ENCODE results near the gene PADI3.

PADI3 gene

GRCh38 chr1:17293681-17294425 lies 45.0 kb downstream of the PADI3 start:
- no peak overlapping the region for H3K4me3 ChIP-seq (ENCODE audit: low read length)

GRCh38 chr1:17295292-17295691 lies 46.4 kb downstream of the PADI3 start:
- DNase-seq (ENCODE audit: low read depth): no peak
- H3K27me3 ChIP-seq (replicated peaks; ENCODE audit: control insufficient read depth, insufficient read depth, low read length): peaks cover 56% of the 10 kb centered on the region
- H3K9me3 ChIP-seq (ENCODE audit: control insufficient read depth, low read length): peaks cover 24% of the 10 kb centered on the region
- H3K4me1 ChIP-seq (ENCODE audit: control insufficient read depth, insufficient read depth, low read length): no peaks in the 10 kb centered on the region
- no peak overlapping the region for H3K9ac ChIP-seq (ENCODE audit: low read length)
- no peaks in the 10 kb centered on the region for H3K36me3 ChIP-seq (ENCODE audit: control insufficient read depth, insufficient read depth, low read length, severe bottlenecking)
- no peak overlapping the region for H3K4me3 ChIP-seq (ENCODE audit: low read length)

More at GRCh38 chr1:17293681-17294425, 45.0 kb downstream of the PADI3 start:
- DNase-seq (ENCODE audit: low read depth): no peak
- peaks cover 63% of the 10 kb centered on the region for H3K27me3 ChIP-seq (replicated peaks; ENCODE audit: control insufficient read depth, insufficient read depth, low read length)
- H3K4me1 ChIP-seq (ENCODE audit: control insufficient read depth, insufficient read depth, low read length): no peaks in the 10 kb centered on the region
- no peak overlapping the region for H3K9ac ChIP-seq (ENCODE audit: low read length)
- H3K36me3 ChIP-seq (ENCODE audit: control insufficient read depth, insufficient read depth, low read length, severe bottlenecking): no peaks in the 10 kb centered on the region
- peaks cover 15% of the 10 kb centered on the region for H3K9me3 ChIP-seq (ENCODE audit: control insufficient read depth, low read length)

- H3K9me3 ChIP-seq (ENCODE audit: control insufficient read depth, low read length): peaks cover 29% of the 10 kb centered on the region
- no peak overlapping the region for H3K9ac ChIP-seq (ENCODE audit: low read length)
- H3K4me3 ChIP-seq (ENCODE audit: low read length): no peak overlapping the region
- H3K36me3 ChIP-seq (ENCODE audit: control insufficient read depth, insufficient read depth, low read length, severe bottlenecking): no peaks in the 10 kb centered on the region
- peaks cover 49% of the 10 kb centered on the region for H3K27me3 ChIP-seq (replicated peaks; ENCODE audit: control insufficient read depth, insufficient read depth, low read length)
- no peaks in the 10 kb centered on the region for H3K4me1 ChIP-seq (ENCODE audit: control insufficient read depth, insufficient read depth, low read length)
- DNase-seq (ENCODE audit: low read depth): no peak
Measured at GRCh38 chr1:17296086-17296485, 47.2 kb downstream of the PADI3 start.

- Histone ChIP-seq H3K27me3 (replicated peaks; ENCODE audit: control insufficient read depth, insufficient read depth, low read length) (peaks cover 40% of the 10 kb centered on the region), H3K4me1 (ENCODE audit: control insufficient read depth, insufficient read depth, low read length) (no peaks in the 10 kb centered on the region), H3K4me3 (ENCODE audit: low read length) (no peak overlapping the region), H3K36me3 (ENCODE audit: control insufficient read depth, insufficient read depth, low read length, severe bottlenecking) (no peaks in the 10 kb centered on the region), H3K9ac (ENCODE audit: low read length) (no peak overlapping the region), H3K9me3 (ENCODE audit: control insufficient read depth, low read length) (peaks cover 46% of the 10 kb centered on the region)
- no peak for DNase-seq (ENCODE audit: low read depth)
Measured at GRCh38 chr1:17297991-17298390, 49.1 kb downstream of the PADI3 start.

GRCh38 chr1:17301767-17302166 lies 52.9 kb downstream of the PADI3 start:
- DNase-seq (ENCODE audit: low read depth): no peak

GRCh38 chr1:17304151-17304825 lies 55.4 kb downstream of the PADI3 start:
- peak; percentile 46 for DNase-seq (ENCODE audit: low read depth)
- H3K9ac ChIP-seq (ENCODE audit: low read length): peak overlapping the region; percentile 38
- peaks cover 8% of the 10 kb centered on the region for H3K4me1 ChIP-seq (ENCODE audit: control insufficient read depth, insufficient read depth, low read length)
- H3K9me3 ChIP-seq (ENCODE audit: control insufficient read depth, low read length): peaks cover 31% of the 10 kb centered on the region
- H3K36me3 ChIP-seq (ENCODE audit: control insufficient read depth, insufficient read depth, low read length, severe bottlenecking): no peaks in the 10 kb centered on the region
- H3K27me3 ChIP-seq (replicated peaks; ENCODE audit: control insufficient read depth, insufficient read depth, low read length): peaks cover 31% of the 10 kb centered on the region
- H3K4me3 ChIP-seq (ENCODE audit: low read length): no peak overlapping the region

More at GRCh38 chr1:17301767-17302166, 52.9 kb downstream of the PADI3 start:
- Histone ChIP-seq H3K9ac (ENCODE audit: low read length) (no peak overlapping the region), H3K4me1 (ENCODE audit: control insufficient read depth, insufficient read depth, low read length) (peaks cover 8% of the 10 kb centered on the region), H3K4me3 (ENCODE audit: low read length) (no peak overlapping the region), H3K9me3 (ENCODE audit: control insufficient read depth, low read length) (peaks cover 47% of the 10 kb centered on the region), H3K27me3 (replicated peaks; ENCODE audit: control insufficient read depth, insufficient read depth, low read length) (peaks cover 19% of the 10 kb centered on the region), H3K36me3 (ENCODE audit: control insufficient read depth, insufficient read depth, low read length, severe bottlenecking) (no peaks in the 10 kb centered on the region)

- no peak overlapping the region for H3K4me3 ChIP-seq (ENCODE audit: low read length)
- H3K9ac ChIP-seq (ENCODE audit: low read length): peak overlapping the region; percentile 38
- DNase-seq (ENCODE audit: low read depth): no peak
- H3K27me3 ChIP-seq (replicated peaks; ENCODE audit: control insufficient read depth, insufficient read depth, low read length): peaks cover 36% of the 10 kb centered on the region
- H3K9me3 ChIP-seq (ENCODE audit: control insufficient read depth, low read length): peaks cover 26% of the 10 kb centered on the region
- no peaks in the 10 kb centered on the region for H3K36me3 ChIP-seq (ENCODE audit: control insufficient read depth, insufficient read depth, low read length, severe bottlenecking)
- H3K4me1 ChIP-seq (ENCODE audit: control insufficient read depth, insufficient read depth, low read length): peaks cover 8% of the 10 kb centered on the region
Measured at GRCh38 chr1:17304826-17305175, 55.9 kb downstream of the PADI3 start.

GRCh38 chr1:17305576-17306095 lies 56.7 kb downstream of the PADI3 start:
- H3K9me3 ChIP-seq (ENCODE audit: control insufficient read depth, low read length): peaks cover 26% of the 10 kb centered on the region
- no peaks in the 10 kb centered on the region for H3K36me3 ChIP-seq (ENCODE audit: control insufficient read depth, insufficient read depth, low read length, severe bottlenecking)
- no peak overlapping the region for H3K9ac ChIP-seq (ENCODE audit: low read length)
- peaks cover 44% of the 10 kb centered on the region for H3K27me3 ChIP-seq (replicated peaks; ENCODE audit: control insufficient read depth, insufficient read depth, low read length)
- peaks cover 8% of the 10 kb centered on the region for H3K4me1 ChIP-seq (ENCODE audit: control insufficient read depth, insufficient read depth, low read length)
- no peak overlapping the region for H3K4me3 ChIP-seq (ENCODE audit: low read length)
- no peak for DNase-seq (ENCODE audit: low read depth)

GRCh38 chr1:17306407-17306806 lies 57.5 kb downstream of the PADI3 start:
- H3K4me3 ChIP-seq (ENCODE audit: low read length): no peak overlapping the region
- peaks cover 20% of the 10 kb centered on the region for H3K9me3 ChIP-seq (ENCODE audit: control insufficient read depth, low read length)
- no peaks in the 10 kb centered on the region for H3K36me3 ChIP-seq (ENCODE audit: control insufficient read depth, insufficient read depth, low read length, severe bottlenecking)
- DNase-seq (ENCODE audit: low read depth): no peak
- peaks cover 8% of the 10 kb centered on the region for H3K4me1 ChIP-seq (ENCODE audit: control insufficient read depth, insufficient read depth, low read length)
- peaks cover 44% of the 10 kb centered on the region for H3K27me3 ChIP-seq (replicated peaks; ENCODE audit: control insufficient read depth, insufficient read depth, low read length)
- H3K9ac ChIP-seq (ENCODE audit: low read length): no peak overlapping the region

GRCh38 chr1:17306921-17307320 lies 58.0 kb downstream of the PADI3 start:
- Histone ChIP-seq H3K4me1 (ENCODE audit: control insufficient read depth, insufficient read depth, low read length) (peaks cover 8% of the 10 kb centered on the region), H3K9ac (ENCODE audit: low read length) (no peak overlapping the region), H3K27me3 (replicated peaks; ENCODE audit: control insufficient read depth, insufficient read depth, low read length) (peaks cover 46% of the 10 kb centered on the region), H3K4me3 (ENCODE audit: low read length) (no peak overlapping the region), H3K36me3 (ENCODE audit: control insufficient read depth, insufficient read depth, low read length, severe bottlenecking) (no peaks in the 10 kb centered on the region), H3K9me3 (ENCODE audit: control insufficient read depth, low read length) (peaks cover 15% of the 10 kb centered on the region)
- DNase-seq (ENCODE audit: low read depth): no peak

GRCh38 chr1:17307329-17307728 lies 58.4 kb downstream of the PADI3 start:
- Histone ChIP-seq H3K9me3 (ENCODE audit: control insufficient read depth, low read length) (peaks cover 11% of the 10 kb centered on the region), H3K9ac (ENCODE audit: low read length) (no peak overlapping the region), H3K36me3 (ENCODE audit: control insufficient read depth, insufficient read depth, low read length, severe bottlenecking) (no peaks in the 10 kb centered on the region), H3K4me3 (ENCODE audit: low read length) (no peak overlapping the region), H3K4me1 (ENCODE audit: control insufficient read depth, insufficient read depth, low read length) (peaks cover 8% of the 10 kb centered on the region), H3K27me3 (replicated peaks; ENCODE audit: control insufficient read depth, insufficient read depth, low read length) (peaks cover 46% of the 10 kb centered on the region)
- DNase-seq (ENCODE audit: low read depth): no peak
